Effector CD4-positive, alpha-beta T cell (primary cell): ENCODE data around the gene SNN.

Experiments
- DNase-seq: peaks from one replicate; pipeline ENCODE4 v3.0.0-alpha.2; 2020

SNN gene

DNA sequence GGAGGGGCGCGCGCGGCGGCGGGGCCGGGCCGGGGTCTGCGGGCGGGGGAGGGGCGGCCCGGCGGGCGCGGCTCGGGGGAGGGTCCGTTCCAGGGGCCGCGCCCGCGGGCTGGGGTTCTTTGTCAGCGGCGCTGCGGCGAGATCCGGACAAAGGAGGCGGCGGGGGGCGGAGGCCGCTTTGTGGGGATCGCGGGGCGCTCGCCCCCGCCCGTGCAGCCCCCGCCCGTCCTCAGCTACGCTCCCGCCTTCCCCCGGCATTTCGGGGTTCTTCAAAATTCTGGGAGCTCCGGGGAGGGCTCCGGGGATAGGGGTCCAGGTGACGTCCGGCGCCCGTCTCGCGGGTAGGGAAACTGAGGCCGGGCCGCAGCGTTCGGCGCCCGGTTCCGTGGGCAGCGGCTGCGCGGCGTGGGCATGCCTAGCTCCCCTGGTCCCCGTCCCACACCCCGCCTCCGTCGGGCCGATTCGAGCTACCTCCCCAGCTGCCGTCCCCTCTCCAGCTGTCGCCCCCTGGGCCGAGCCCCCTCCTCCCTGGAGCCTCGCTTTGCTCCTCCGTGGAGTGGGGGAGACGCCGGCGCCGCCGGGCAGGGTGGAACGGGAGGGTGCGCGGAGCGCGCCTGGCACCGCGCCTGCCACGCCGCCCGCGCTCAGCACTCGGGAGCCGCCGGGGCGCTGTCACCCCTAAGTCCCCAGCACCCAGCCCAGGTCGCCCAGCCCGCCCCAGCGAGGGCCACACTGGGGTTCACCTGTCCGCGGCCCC, 546 bp downstream of the SNN start:
- no peak for DNase-seq

DNA sequence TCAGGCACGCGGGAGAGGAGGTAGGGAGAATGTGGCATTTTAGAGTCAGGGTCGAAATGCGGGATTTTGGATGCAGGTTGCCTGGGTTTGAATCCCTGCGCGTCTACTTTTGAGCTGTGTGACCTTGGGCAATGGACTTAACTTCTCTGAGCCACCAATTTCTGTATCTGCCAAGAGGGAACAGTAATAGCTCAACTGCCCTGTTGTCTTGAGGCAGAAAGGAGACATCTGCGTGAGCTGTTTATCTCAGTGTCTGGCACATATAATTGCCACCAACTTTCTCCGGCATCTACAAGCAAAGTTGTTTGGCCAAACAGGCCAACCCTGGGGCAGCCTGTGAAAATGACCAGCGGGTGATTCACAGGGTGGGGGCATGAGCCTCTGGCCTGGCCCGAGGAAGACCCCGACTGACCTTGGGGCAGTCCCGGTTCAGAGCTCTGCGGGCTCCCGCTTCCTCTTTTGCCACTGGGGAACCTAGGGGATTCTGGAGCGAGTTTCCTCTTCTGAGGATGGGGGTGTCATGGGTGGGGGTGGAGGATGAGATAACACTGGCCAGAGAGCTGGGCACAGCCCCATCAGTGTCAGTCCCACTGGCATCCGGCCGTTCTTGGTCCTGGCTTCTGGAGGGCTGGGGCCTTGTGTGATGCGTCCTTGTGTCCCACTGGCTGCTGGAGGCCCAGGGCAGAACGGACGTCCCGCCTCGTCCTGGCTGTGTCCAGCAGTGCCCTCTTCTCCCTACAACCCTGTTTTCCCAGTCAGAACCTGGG, 1.3 kb downstream of the SNN start:
- no peak for DNase-seq

GRCh38 chr16:11670171-11671131, 2.2 kb downstream of the SNN start:
- DNase-seq, result no peak

GRCh38 chr16:11671271-11671670, 3.0 kb downstream of the SNN start:
- no peak for DNase-seq

DNA sequence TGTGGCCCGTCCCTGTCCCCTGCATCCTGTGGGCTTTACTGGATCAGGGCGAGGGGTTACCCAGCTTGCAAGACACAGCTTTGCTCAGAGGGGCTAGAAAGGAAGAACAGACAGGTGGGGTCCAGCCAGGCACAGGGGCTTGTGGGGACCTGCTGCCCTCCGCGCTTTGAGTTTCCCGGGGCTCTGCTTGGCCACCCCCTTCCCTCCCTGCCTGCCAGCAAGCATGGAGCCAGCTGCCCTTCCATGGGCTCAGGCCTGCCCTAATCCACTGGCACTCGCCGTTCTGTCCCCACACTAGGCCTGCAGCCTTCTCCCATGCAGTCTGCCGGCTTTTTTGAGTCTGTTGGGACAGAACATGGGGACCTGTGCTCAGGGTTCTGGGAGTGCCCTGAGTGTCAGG, 3.4 kb downstream of the SNN start:
- no peak for DNase-seq

DNA sequence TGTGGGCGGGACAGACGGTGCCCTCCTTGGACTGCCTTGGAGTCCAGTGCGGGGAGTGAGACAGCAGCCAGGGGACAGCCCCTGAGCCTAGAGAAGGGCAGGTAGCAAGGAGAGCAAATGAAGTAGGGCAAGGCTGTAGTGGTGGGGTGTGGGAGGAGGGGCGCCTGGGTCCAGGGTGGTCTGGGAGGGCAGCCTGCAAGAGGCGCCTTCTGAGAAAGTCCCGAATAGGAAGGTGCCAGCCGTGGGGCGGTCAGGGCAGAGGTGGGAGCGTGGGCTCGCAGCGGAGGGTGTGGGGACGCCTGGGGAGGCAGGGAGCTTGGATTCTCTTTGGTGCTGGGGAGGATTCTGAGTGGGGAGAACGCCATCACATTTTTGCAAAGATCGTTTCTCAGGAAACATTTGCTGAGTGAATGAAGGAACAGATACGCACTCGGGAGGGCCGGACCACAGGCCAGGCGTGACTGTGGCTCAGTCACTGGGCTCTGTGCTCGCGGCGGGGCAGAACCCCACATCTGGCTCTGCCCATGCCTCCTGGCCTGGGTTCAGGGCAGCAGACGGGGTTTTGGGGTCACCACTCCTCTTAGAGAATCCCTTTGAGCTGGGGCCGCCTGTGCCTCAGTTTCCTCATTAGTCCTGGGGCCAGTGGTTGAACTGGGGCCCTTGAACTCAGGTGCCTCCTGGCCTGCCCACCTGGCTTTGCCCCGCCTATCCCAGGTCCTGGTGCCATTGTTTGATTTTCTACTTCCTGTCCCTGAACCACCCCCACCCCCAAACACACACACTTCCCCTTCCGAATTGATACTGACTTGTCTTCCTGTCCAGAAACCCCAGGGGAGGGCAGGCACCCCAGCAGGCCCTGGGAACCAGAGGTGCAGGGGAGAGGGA, 4.2 kb downstream of the SNN start:
- DNase-seq, result no peak

- no peak for DNase-seq
Observed at GRCh38 chr16:11673091-11674000, 5.1 kb downstream of the SNN start.

- DNase-seq, result no peak
Observed at GRCh38 chr16:11674001-11674817, 6.0 kb downstream of the SNN start.

DNA sequence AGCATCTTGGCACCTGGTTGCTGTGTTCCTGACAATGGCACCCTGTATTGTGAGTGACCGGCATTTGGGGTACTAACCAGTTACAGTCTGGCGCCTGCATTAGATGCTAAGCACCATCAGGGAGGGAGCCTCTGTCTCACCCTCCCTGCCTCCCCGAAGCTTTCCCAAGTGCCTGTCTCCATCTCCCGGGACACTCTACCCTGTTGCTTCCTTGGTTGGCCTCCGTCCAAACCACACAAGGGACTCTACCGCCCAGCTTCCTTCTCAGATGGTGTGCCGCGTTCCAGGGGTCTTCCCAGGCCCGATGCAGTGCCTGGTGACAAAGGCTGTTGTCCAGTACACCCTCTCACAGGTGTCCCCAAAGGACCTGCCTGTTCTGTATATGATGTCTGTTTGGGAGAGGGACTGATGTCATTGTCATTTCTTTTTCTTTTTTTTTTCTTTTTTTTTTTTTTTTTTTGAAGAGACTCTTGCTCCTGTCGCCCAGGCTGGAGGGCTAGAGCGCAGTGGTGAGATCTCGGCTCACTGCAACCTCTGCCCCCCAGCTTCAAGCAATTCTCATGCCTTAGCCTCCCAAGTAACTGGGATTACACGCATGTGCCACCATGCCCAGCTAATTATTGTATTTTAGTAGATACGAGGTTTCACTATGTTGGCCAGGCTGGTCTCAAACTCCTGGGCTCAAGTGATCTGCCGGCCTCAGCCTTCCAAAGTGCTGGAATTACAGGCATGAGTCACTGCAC, 6.7 kb downstream of the SNN start:
- DNase-seq, result no peak

DNA sequence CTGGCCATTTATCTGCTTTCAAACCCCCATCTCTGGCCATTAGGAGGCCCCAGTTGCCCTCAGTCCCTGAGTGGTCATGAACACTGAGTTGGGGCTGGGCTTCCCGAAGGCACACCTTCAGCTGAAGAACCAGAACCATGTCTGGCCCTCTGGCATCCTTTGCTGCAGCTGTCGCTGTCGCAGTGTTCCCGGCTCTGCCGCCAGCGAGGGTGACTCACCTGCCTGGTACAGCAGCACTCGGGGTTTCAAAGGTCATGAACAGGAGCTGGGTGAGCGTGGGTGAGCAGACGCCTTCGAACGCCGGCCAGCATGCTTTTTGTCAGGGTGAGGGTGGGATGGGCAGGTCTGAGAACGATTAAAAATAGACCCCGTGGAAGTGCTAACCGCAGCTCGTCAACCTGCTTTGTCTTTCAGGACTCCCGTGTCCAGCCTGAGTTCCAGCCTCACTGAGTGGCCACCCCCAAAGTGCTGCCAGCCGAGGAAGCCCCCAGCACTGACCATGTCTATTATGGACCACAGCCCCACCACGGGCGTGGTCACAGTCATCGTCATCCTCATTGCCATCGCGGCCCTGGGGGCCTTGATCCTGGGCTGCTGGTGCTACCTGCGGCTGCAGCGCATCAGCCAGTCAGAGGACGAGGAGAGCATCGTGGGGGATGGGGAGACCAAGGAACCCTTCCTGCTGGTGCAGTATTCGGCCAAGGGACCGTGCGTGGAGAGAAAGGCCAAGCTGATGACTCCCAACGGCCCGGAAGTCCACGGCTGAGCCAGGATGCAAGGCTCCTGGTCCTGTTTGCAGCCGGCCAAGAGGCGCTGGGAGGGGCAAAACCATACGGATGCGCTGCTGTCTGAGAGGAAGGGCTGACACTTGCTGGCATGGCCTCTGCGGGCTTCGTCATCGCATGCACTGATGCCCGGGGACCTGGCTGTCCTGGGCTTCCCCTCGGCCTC, 7.6 kb downstream of the SNN start:
- DNase-seq, result no peak

- no peak for DNase-seq
Observed at GRCh38 chr16:11676799-11677198, 8.5 kb downstream of the SNN start.

- DNase-seq, result no peak
Observed at GRCh38 chr16:11677451-11677951, 9.2 kb downstream of the SNN start.

DNA sequence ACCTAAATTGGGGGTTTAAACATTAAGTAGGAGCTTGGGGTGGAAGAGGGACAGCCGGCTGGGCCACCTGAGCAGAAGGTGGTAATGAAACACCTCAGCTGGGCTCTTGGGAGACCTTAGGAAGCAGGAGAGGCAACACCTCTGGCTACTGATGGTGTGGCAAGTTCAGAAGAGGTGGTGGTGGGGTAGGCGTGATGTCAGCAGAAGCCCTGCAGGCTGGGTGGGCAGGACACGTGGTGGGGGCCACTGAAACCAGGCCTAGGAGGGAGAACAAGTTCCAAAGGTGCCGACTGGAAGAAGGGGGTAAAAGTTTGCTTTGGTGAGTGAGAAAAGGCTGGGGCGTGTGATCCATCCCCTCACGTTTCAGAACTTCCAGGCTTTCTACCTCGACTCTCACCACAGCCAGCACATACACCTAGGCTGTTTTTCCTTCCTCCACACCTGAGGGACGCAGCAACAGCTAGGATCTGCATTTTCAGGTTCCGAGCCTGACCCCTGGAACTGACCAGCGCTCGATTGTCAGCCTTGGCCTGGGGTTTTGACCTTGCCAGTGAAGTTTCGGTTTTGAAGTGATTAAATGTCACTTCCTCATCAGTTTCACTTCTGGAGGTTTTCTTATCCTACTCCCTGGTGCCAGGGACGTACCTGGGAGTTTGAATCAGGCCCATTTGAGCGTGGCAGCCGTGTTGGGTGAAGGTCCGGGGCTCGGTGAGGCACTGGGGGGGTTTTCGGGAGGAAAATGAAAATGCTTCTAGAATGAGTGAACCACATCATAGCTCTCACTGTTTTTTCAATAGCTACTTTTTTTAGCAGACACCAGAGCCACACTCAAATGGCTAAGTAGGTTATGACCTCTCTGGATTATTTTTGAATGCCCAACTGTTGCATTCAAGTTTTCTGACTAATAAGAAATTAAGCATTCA, 10.0 kb downstream of the SNN start:
- no peak for DNase-seq

GRCh38 chr16:11679250-11679649, 11.0 kb downstream of the SNN start:
- DNase-seq, result no peak

DNA sequence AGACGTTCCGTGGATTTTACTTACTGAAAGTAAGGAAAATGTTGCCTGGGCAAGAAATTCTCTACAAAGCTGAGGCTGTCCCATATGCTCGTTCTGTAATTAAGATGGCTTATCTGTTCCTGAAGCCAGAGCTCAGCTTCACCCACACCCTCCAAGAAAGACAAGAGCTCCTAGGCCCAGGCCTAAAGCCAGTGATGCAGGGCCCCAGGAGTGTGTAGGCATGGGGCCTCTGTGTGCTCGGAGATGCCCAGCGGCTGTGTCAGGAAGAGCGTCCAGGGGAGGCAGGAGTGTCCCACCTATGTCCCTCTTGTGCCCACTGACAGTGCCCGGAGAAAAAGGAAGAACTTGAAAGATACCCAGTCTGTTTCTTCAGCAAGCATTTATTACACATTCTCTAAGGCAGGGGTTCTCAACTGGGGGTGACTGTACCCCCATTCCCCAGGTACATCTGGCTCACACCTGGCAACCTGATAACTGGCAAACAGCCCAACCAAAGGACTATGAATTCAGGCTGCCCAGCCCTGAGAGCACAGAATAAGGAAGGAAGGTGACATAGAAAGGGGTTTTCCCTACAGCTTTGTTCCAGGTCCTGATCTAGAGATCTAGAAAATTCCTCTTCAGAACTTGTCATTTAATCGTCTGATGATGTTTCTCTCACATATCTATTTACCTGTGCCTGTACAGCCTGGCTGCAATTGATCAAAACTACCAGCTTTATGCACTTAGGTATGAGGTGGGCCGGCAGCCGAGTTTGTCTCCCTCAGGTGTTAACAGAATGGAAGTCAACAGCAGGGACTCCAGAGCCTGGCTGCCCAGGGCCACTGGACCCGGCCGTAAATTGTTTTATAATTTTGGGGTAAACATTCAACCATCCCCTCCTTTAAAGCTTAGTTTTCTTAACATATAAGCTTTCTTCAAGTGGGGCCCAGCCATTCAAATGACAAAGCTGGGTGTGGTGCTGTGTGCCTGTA, 12.0 kb downstream of the SNN start:
- DNase-seq, result no peak

DNA sequence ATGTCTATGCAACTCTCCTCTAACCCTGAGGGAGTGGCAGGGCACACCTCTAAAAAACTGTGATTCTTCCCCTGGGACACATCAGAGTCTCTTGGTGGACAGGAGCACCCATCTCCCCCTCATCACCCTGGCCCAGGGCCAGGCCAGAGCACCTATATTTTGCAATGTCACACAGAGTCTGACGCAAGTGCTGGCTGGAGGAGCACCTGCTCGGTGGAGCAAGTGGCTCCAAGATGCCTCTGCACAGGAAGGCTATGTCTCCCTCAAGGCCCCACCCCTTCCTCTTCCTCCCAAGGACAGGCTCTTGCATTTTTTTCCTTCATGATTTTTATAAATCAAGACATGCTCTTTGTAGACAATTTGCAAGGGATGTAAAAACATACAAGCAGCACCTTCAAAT, 13.3 kb downstream of the SNN start:
- no peak for DNase-seq
